M059J (cell line): Measurements from ENCODE around the gene CACNA1C. TPM values are rescaled to one million over a fixed set of nuclear protein-coding genes. Genes with fewer than 3 reads are reported as not detected.
"Not testable (repeated sequence)": the region's sequence is repeated elsewhere in the genome, so short reads cannot be mapped to it uniquely, and the experiment has no call there.

ENCODE experiments used
- DNase-seq: peaks from one replicate; pipeline ENCODE4 v3.0.0-alpha.2; 2012; ENCODE audit warnings: low read depth
- total RNA-seq: library from RNA; depleted of rRNA; stranded (reverse); fragments of >200 nt; shearing (Covaris generic); gene quantifications from 2 replicates; pipeline ENCODE4 v1.2.3, GENCODE V29; 2014; rRNA removed

CACNA1C gene
- total RNA-seq, 1 experiment from 2014 or later, result 3.6 TPM

- no peak for DNase-seq
These were observed 686.3 kb downstream of the CACNA1C start for GRCh38 chr12:2739069-2739468.

DNA sequence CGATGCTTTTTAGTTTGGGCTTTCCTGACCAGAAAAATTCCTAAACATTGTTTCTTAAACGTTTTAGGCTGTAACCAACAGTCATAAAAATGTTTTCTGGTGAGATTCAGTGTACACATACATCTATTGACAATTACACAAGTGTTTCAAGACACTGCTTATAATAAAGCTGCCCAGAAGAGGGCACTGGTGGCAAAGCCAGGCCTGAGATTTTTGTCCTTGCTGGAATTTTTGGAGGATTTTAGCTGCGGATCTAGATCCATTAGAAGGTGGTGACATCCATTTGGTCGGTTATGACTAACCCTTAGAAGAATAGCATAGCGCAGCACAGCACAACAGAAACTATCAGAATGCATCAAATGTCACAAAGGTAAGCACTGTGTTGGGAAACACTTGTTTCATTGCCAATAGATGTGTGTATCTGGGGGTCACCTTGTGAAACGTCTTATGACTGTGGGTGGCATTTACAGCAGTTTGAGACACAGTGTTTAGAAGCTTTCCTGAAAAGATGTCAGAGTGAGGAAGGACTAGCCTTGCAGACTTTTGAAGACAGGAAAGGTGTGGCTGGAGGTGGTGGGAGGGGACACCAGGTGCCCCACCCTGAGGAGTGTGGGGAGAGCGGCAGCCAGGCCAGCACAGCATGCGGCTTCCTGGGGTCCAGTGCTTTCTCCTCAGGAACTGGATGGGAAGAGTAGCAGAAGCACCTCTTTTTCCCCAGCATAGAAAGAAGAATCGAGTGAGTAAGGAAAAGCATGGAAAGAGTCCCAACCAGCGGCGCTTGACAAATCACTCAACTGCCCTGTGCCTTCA, 687.2 kb downstream of the CACNA1C start:
- peak; percentile 33 for DNase-seq

DNA sequence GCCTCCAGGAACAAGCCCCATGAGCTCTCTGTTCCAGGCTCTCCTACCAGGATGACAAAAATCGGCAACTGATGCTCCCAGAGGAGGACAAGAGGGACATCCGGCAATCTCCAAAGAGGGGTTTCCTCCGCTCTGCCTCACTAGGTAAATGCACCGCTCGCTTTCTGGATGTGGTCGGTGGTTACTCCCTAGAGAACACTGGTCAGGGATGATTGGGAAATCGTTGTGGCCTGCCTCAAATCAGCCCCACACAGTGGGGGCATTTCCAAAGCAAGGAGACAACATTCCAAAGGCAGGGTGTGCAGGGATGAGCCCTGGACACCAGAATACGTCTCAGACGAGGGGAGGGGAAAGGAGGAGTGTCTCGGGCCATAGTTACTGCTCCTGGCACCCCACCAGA, 689.2 kb downstream of the CACNA1C start:
- DNase-seq, result not testable (repeated sequence)

DNA sequence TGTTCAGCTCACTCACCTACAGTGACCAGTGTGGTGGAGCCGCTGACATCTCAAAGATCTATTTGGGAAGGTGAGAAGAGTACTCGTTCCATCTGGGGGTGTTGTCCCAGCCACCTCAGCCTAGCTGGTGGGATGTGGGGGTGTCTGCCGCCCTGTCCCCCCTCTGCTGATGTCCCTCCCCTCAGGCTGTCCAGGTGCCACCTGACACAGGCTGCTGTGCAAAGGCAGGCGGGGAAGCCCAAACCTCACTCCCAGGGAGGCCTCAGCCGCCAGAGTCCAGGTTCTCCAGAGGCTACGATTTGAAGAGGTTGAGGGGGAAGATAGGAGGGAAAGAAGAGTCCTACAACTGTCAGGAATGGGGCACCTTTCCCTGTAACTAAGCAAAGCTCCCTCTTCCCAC, 690.7 kb downstream of the CACNA1C start:
- no peak for DNase-seq

DNA sequence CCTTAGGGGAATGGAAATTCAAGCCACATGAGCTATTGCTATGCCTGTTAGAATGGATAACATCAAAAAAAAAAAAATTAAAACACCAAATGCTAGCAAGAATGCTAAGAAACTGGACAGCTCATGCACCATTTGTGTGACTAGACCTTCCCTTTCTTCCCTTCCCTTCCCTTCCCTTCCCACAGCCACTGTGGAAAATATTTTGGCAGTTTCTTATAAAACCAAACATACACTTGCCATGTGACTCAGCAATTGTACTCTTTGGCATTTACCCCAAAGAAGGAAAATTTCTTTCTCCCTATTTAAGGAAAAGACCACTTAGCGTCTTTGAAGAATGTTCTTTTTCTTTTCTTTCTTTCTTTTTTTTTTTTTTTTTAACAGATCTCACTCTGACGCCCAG, 692.9 kb downstream of the CACNA1C start:
- DNase-seq, result no peak

Other genes with a start within 250 kb of the CACNA1C start
- 0.07 TPM in 1 of 2 replicates, not detected in the other for gene LRTM2, start 232.4 kb upstream of the CACNA1C start, total RNA-seq
- 0.15 and 0.91 TPM in 2 replicates for gene CACNA2D4, start 134.3 kb upstream of the CACNA1C start, total RNA-seq
- gene DCP1B, start 48.5 kb upstream of the CACNA1C start, total RNA-seq, result 12.6 and 12.9 TPM in 2 replicates